ENCODE measurements around the gene TMEM106C. TPM values are rescaled to one million over a fixed set of nuclear protein-coding genes. Genes with fewer than 3 reads are reported as not detected.

Gene TMEM106C, protein sequence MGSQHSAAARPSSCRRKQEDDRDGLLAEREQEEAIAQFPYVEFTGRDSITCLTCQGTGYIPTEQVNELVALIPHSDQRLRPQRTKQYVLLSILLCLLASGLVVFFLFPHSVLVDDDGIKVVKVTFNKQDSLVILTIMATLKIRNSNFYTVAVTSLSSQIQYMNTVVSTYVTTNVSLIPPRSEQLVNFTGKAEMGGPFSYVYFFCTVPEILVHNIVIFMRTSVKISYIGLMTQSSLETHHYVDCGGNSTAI
- 56.8 and 62.0 TPM in 2 replicates for polyA plus RNA-seq (2013)

DNA sequence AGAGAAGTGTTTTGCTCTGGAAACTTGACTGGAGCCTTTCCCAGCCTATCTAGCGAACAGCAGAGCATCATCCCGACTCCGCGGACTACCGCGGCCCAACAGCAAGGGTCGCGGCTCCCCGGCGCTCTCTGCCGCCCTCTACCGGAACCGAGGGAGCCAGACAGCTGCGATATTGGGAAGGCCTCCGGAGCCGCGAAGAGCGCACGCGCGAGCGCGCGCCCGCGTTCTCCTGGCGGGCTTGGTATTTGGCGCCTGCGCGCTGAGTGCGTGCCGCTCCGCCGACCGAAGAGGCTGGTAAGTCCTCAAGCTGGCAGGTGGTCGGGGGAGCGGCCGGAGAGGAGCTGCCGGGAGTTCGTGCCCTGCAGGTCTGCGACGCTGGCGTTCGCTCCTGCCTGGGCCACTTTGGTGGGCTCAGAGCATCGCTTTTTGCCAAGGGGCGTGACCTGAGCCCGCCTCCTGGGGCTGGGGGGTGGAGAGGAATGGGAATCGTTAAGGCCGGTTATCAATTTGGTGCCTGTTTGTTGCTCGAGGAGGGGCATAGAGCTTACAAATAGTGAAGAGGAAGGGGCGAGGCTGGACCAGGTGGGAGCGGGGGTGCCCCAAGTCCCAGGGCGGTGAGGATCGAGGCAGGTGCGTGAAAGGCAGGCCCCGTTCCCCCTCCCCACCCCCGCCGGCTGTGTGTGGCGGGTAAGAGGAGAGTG lies at the start of gene TMEM106C:
Gene TMEM106C, plus strand, starts transcription at position 257 of the 701 bp plus-strand sequence. CDS start 641 bp downstream, outside the sequence.
- Histone ChIP-seq H3K4me1 (ENCODE audit: control insufficient read depth in 1 of 2, insufficient read depth in 2 of 2, low read length in 2 of 2) (peaks cover 4 to 6% of the 10 kb centered on the region in 2 experiments), H3K9ac (ENCODE audit: low read length) (peak within 1 kb of the TSS; percentile 38), H3K4me2 (ENCODE audit: low read length) (peak within 1 kb of the TSS; percentile 75), H4K8ac (ENCODE audit: low read depth, low read length) (peak within 1 kb of the TSS; percentile 78), H2BK5ac (ENCODE audit: low read depth, low read length, poor library complexity) (peak within 1 kb of the TSS; percentile 42), H3K27me3 (ENCODE audit: insufficient read depth, low read length) (no peaks in the 10 kb centered on the region), H2BK120ac (ENCODE audit: insufficient read depth, low read length, poor library complexity) (peak within 1 kb of the TSS; percentile 37), H2AFZ (ENCODE audit: insufficient read depth, low read length, poor library complexity) (peak within 1 kb of the TSS; percentile 62), H3K79me2 (ENCODE audit: control insufficient read depth, insufficient read depth, low read length, poor library complexity) (peaks cover 2% of the 10 kb centered on the region), H3K36me3 (ENCODE audit: control insufficient read depth in 1 of 2, insufficient read depth in 2 of 2, low read length in 2 of 2) (peaks cover 7 to 10% of the 10 kb centered on the region in 2 experiments), H3K4ac (ENCODE audit: low read depth, low read length) (peak within 1 kb of the TSS; percentile 9), H3K14ac (ENCODE audit: low read length) (peak within 1 kb of the TSS; percentile 54), H3K4me3 (ENCODE audit: low read depth, low read length) (peak within 1 kb of the TSS; percentile 85), H3K23ac (ENCODE audit: low read length) (no peak within 1 kb of the TSS), H4K91ac (ENCODE audit: low read depth, low read length) (peak within 1 kb of the TSS; percentile 56), H2AK5ac (ENCODE audit: low read length) (no peak within 1 kb of the TSS), H3K9me3 (ENCODE audit: insufficient read depth, low read depth, low read length) (peaks cover 2% of the 10 kb centered on the region), H2BK12ac (ENCODE audit: low read length) (no peak within 1 kb of the TSS), H3K27ac (ENCODE audit: low read depth, low read length) (no peak within 1 kb of the TSS), H3K79me1 (ENCODE audit: low read length) (peaks cover 5% of the 10 kb centered on the region), H4K12ac (ENCODE audit: low read depth, low read length) (peak within 1 kb of the TSS; percentile 81), H3K18ac (ENCODE audit: low read length) (peak within 1 kb of the TSS; percentile 57)
- no CpG with 5 or more reads among the region's 59 CpGs for WGBS (ENCODE audit: extremely low coverage, insufficient coverage, insufficient read length)
- peak; percentile 92 to 98 for DNase-seq

DNA sequence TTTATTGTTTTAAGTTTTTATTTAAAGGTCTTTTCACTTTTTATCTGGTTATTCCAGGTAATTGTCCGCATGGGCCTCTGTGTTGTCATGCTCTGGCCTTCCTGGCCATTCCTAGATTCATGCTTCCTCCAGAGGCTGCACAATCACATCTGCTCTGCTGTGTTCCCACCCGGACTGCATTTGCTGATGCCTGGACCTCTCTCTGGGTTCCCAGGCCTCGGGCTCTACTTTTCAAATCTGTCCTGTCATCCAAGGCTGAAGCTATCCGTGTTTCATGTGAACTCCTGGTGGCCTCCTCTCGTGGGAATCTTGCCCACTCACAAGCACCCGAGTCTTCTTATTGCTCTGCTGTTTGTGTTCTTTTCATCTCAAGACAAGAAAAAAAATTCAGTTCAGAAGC lies 42.5 kb upstream of the TMEM106C start:
- Histone ChIP-seq H4K91ac (ENCODE audit: low read depth, low read length) (no peak overlapping the region), H3K27me3 (ENCODE audit: insufficient read depth, low read length) (no peaks in the 10 kb centered on the region), H4K8ac (ENCODE audit: low read depth, low read length) (no peak overlapping the region), H3K36me3 (ENCODE audit: control insufficient read depth in 1 of 2, insufficient read depth in 2 of 2, low read length in 2 of 2) (no peaks in the 10 kb centered on the region), H3K18ac (ENCODE audit: low read length) (no peak overlapping the region), H2AFZ (ENCODE audit: insufficient read depth, low read length, poor library complexity) (no peak overlapping the region), H3K9ac (ENCODE audit: low read length) (no peak overlapping the region), H3K27ac (ENCODE audit: low read depth, low read length) (no peak overlapping the region), H2BK5ac (ENCODE audit: low read depth, low read length, poor library complexity) (no peak overlapping the region), H2AK5ac (ENCODE audit: low read length) (no peak overlapping the region), H3K4me1 (ENCODE audit: control insufficient read depth in 1 of 2, insufficient read depth in 2 of 2, low read length in 2 of 2) (no peaks in the 10 kb centered on the region), H3K23ac (ENCODE audit: low read length) (no peak overlapping the region), H3K4ac (ENCODE audit: low read depth, low read length) (no peak overlapping the region), H3K79me1 (ENCODE audit: low read length) (no peaks in the 10 kb centered on the region), H3K4me3 (ENCODE audit: low read depth, low read length) (no peak overlapping the region), H3K14ac (ENCODE audit: low read length) (no peak overlapping the region), H3K4me2 (ENCODE audit: low read length) (no peak overlapping the region), H2BK120ac (ENCODE audit: insufficient read depth, low read length, poor library complexity) (no peak overlapping the region), H3K9me3 (ENCODE audit: insufficient read depth, low read depth, low read length) (no peaks in the 10 kb centered on the region), H4K12ac (ENCODE audit: low read depth, low read length) (no peak overlapping the region), H3K79me2 (ENCODE audit: control insufficient read depth, insufficient read depth, low read length, poor library complexity) (no peaks in the 10 kb centered on the region), H2BK12ac (ENCODE audit: low read length) (no peak overlapping the region)
- no peak for DNase-seq
- WGBS (ENCODE audit: extremely low coverage, insufficient coverage, insufficient read length): no CpG with 5 or more reads among the region's 6 CpGs

DNA sequence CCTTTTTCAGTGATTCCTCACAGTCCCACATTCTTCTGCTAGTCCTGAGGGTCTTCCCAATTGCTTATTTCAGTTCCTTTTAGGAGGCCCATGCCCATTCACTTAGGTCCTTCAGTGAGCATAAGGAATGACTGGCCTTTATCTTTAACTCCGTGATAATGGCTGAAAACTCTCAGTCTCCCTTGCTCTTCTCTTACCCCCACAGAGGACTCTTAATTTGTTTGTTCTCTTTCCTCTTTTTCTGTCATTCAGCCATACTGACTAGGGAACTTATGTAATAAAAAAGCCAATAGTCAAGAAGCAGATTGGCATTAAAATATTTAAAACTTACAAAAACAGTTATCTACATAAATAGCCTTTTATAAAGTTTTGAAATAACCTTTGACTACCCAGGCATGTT lies 41.5 kb upstream of the TMEM106C start:
- no peaks in the 10 kb centered on the region for H3K79me2 ChIP-seq (ENCODE audit: control insufficient read depth, insufficient read depth, low read length, poor library complexity)
- peaks cover 2% of the 10 kb centered on the region for H3K9me3 ChIP-seq (ENCODE audit: insufficient read depth, low read depth, low read length)
- no peak overlapping the region for H3K4me2 ChIP-seq (ENCODE audit: low read length)
- H2BK120ac ChIP-seq (ENCODE audit: insufficient read depth, low read length, poor library complexity): no peak overlapping the region
- no peak for DNase-seq
- H2AFZ ChIP-seq (ENCODE audit: insufficient read depth, low read length, poor library complexity): no peak overlapping the region
- no peak overlapping the region for H3K14ac ChIP-seq (ENCODE audit: low read length)
- no peak overlapping the region for H4K8ac ChIP-seq (ENCODE audit: low read depth, low read length)
- no peaks in the 10 kb centered on the region for H3K79me1 ChIP-seq (ENCODE audit: low read length)
- no peak overlapping the region for H3K4ac ChIP-seq (ENCODE audit: low read depth, low read length)
- no peaks in the 10 kb centered on the region for H3K27me3 ChIP-seq (ENCODE audit: insufficient read depth, low read length)
- no peak overlapping the region for H4K12ac ChIP-seq (ENCODE audit: low read depth, low read length)
- no CpG with 5 or more reads among the region's 1 CpG for WGBS (ENCODE audit: extremely low coverage, insufficient coverage, insufficient read length)
- no peak overlapping the region for H2BK5ac ChIP-seq (ENCODE audit: low read depth, low read length, poor library complexity)
- H2AK5ac ChIP-seq (ENCODE audit: low read length): no peak overlapping the region
- H4K91ac ChIP-seq (ENCODE audit: low read depth, low read length): no peak overlapping the region
- H3K36me3 ChIP-seq (ENCODE audit: control insufficient read depth in 1 of 2, insufficient read depth in 2 of 2, low read length in 2 of 2): no peaks in the 10 kb centered on the region
- no peak overlapping the region for H2BK12ac ChIP-seq (ENCODE audit: low read length)
- no peak overlapping the region for H3K23ac ChIP-seq (ENCODE audit: low read length)
- no peak overlapping the region for H3K27ac ChIP-seq (ENCODE audit: low read depth, low read length)
- H3K4me3 ChIP-seq (ENCODE audit: low read depth, low read length): no peak overlapping the region
- H3K9ac ChIP-seq (ENCODE audit: low read length): no peak overlapping the region
- H3K18ac ChIP-seq (ENCODE audit: low read length): no peak overlapping the region
- H3K4me1 ChIP-seq (ENCODE audit: control insufficient read depth in 1 of 2, insufficient read depth in 2 of 2, low read length in 2 of 2): no peaks in the 10 kb centered on the region

DNA sequence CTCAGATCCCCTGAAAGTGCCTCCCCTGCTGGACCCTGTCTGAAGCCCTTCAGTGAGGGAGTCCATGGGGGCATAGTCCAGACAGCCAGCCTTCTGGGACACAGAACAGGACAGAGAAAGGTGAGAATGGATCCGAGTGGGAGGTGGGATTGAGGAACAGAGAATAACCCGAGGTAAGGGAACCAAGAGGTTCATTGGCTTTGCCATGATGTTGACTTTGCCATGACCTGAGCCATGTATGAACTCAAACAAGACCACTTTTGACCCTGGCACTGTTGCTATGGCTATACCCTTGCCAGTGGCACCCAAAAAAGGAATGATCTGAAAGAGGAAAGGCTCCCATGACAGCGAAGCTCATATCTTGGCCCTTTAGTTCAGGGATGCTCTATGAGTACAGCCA lies 36.0 kb upstream of the TMEM106C start:
- Histone ChIP-seq H3K14ac (ENCODE audit: low read length) (no peak overlapping the region), H3K9ac (ENCODE audit: low read length) (no peak overlapping the region), H4K91ac (ENCODE audit: low read depth, low read length) (no peak overlapping the region), H3K23ac (ENCODE audit: low read length) (no peak overlapping the region), H3K36me3 (ENCODE audit: control insufficient read depth in 1 of 2, insufficient read depth in 2 of 2, low read length in 2 of 2) (no peaks in the 10 kb centered on the region), H3K27me3 (ENCODE audit: insufficient read depth, low read length) (no peaks in the 10 kb centered on the region), H4K12ac (ENCODE audit: low read depth, low read length) (no peak overlapping the region), H3K79me1 (ENCODE audit: low read length) (no peaks in the 10 kb centered on the region), H2BK12ac (ENCODE audit: low read length) (no peak overlapping the region), H3K4me2 (ENCODE audit: low read length) (no peak overlapping the region), H3K4me1 (ENCODE audit: control insufficient read depth in 1 of 2, insufficient read depth in 2 of 2, low read length in 2 of 2) (peaks cover 8 to 11% of the 10 kb centered on the region in 2 experiments), H3K4ac (ENCODE audit: low read depth, low read length) (no peak overlapping the region), H3K79me2 (ENCODE audit: control insufficient read depth, insufficient read depth, low read length, poor library complexity) (no peaks in the 10 kb centered on the region), H3K18ac (ENCODE audit: low read length) (no peak overlapping the region), H2BK120ac (ENCODE audit: insufficient read depth, low read length, poor library complexity) (no peak overlapping the region), H3K4me3 (ENCODE audit: low read depth, low read length) (no peak overlapping the region), H3K9me3 (ENCODE audit: insufficient read depth, low read depth, low read length) (peaks cover 3% of the 10 kb centered on the region), H2AFZ (ENCODE audit: insufficient read depth, low read length, poor library complexity) (no peak overlapping the region), H3K27ac (ENCODE audit: low read depth, low read length) (no peak overlapping the region), H4K8ac (ENCODE audit: low read depth, low read length) (no peak overlapping the region), H2AK5ac (ENCODE audit: low read length) (no peak overlapping the region), H2BK5ac (ENCODE audit: low read depth, low read length, poor library complexity) (no peak overlapping the region)
- no CpG with 5 or more reads among the region's 3 CpGs for WGBS (ENCODE audit: extremely low coverage, insufficient coverage, insufficient read length)
- DNase-seq: no peak
